Femur (tissue), 1 donor: ENCODE results near the gene DNTTIP2.
"Not testable (repeated sequence)": the region's sequence is repeated elsewhere in the genome, so short reads cannot be mapped to it uniquely, and the experiment has no call there.

ENCODE experiments used
- DNase-seq: peaks from one replicate; pipeline ENCODE4 v3.0.0-alpha.2; 2017

Gene DNTTIP2

DNA sequence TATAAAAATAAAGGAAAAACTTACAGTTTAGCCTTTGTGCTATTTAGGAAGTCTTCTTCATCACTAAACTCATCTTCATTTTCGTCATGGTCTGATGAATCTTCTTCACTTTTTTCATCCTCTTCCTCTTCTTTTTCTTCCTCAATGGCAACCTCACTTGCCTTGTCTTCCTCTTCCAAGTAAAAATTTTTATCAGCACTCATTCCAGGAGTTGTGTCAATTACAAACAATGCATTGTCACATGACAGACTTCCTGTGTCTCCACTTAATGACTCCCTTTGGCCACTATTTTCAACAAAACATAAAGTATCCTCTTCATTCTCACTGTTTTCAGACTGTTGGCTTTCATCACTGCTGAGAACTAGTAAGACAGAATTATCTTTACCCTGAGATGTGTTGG lies 2.8 kb downstream of the DNTTIP2 start:
- DNase-seq, result no peak

DNA sequence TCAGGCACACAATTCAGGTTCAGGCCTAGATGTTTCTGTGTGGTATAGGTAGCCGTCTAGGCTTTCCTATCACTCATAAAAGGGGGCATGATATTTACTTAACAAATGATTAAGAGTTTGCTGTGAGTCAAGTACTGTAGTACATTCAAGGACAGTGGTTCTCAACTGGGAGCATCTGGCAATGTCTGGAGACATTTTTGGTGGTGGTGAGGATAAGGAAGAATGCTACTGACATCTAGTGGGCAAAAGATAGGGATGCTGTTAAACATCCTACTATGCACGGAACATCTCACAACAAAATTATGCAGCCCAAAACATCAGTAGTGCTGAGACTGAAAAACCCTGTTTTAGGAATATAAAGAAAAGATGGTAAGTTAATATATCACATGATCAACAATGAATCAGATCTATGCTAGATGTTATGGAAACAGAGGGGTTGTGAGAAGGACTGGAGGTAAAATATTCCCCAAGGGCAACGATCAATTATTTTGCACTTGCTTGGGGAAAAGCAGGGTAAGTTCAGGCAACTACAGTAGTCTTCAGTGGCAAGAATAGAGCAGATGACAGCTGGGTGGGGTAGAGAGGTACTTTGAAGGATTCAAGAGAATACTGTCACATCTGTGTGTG lies 4.9 kb downstream of the DNTTIP2 start:
- no peak for DNase-seq

DNA sequence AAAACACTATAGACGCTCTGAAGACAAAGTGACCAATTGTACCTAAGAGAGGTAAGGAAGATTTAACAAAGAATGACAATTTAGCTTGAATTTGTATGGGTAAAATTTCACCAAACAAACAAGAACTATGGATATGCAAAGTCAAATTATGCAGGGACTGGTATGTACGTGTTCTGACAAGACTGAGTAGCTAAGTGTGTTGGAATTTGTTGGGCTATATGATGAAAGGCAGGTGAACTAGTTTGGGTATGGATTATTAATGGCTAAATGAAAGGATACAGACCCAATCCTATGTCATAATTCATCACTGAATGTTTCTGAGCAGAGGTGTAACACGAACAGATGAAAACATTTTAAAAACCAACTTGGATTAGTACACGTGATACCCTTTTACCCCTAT lies 7.6 kb downstream of the DNTTIP2 start:
- DNase-seq, result no peak

DNA sequence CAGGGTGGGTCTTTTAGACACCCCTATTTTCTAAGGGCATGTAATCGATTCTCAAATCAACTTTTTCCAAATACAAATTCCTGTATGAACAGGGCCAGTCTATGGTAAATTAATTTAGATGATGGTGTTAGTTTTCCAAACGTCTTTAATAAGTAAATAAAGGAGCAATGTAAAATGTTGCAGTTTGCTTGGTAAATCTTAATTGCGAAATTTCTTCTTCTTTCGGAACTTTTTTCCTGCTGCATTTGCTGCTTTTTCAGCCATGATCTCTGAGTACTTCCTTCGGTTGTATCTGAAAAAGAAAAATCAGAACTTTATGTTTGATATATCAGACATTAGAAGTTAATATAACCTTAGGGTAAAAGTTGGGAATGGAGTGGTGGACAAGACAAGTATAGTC lies 9.4 kb downstream of the DNTTIP2 start:
- no peak for DNase-seq

DNA sequence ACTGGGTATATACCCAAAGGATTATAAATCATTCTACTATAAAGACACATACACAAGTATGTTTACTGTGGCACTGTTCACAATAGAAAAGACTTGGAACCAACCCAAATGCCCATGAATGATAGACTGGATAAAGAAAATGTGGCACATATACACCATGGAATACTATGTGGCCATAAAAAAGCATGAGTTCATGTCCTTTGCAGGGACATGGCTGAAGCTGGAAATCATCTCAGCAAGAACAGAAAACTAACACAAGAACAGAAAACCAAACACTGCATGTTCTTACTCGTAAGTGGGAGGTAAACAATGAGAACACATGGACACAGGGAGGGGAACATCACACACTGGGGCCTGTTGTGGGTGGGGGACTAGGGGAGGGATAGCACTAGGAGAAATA lies 10.5 kb downstream of the DNTTIP2 start:
- not testable (repeated sequence) for DNase-seq

DNA sequence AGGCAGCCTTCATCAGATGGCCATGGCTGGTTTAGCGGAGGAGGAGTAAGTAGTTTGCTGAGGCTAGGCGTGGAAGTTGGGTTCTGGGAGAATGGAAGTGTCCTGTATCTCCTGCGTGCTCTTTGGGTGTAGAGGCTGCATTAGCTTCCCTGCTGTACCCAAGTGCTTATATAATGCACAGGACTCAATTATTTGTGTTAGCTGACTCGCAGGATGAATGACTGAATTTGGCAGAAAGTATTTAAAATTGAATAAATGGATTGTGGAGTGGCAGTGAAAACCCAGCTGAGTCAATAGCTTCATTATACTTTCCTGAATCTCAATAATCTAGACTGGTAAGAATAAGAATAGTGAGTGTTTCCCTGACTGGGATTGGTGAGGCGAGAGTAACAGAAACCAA lies 13.8 kb downstream of the DNTTIP2 start:
- DNase-seq, result no peak

DNA sequence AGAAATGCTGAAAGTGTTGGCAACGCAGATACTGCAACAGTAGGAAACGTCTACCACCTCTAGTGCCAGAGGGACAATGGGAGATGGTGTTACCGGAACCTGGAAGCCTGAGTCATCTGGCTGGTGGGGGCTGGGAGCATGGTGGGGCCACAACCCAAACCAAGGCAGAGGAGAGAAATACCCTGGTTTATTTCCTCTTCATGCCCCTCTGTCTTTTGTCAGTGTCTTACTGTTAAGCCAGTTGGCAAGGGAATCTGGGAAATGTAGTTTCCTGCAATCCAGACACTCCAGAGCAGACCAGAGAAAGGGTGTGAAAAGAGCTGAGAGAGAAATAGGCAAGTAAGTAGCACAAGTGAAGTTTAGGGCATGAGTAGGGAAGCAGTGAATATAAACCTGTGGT lies 14.8 kb downstream of the DNTTIP2 start:
- DNase-seq, result no peak

DNA sequence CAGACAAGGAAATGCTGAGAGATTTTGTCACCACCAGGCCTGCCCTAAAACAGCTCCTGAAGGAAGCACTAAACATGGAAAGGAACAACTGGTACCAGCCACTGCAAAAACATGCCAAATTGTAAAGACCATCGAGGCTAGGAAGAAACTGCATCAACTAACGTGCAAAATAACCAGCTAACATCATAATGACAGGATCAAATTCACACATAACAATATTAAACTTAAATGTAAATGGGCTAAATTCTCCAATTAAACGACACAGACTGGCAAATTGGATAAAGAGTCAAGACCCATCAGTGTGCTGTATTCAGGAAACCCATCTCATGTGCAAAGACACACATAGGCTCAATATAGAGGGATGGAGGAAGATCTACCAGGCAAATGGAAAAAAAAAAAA lies 21.4 kb downstream of the DNTTIP2 start:
- DNase-seq, result not testable (repeated sequence)

DNA sequence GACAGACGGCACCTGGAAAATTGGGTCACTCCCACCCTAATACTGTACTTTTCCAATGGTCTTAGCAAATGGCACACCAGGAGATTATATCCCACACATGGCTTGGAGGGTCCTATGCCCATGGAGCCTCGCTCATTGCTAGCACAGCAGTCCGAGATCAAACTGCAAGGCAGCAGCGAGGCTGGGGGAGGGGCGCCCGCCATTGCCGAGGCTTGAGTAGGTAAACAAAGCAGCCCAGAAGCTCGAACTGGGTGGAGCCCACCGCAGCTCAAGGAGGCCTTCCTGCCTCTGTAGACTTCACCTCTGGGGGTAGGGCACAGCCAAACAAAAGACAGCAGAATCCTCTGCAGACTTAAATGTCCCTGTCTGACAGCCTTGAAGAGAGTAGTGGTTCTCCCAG lies 23.0 kb downstream of the DNTTIP2 start:
- DNase-seq, result not testable (repeated sequence)

DNA sequence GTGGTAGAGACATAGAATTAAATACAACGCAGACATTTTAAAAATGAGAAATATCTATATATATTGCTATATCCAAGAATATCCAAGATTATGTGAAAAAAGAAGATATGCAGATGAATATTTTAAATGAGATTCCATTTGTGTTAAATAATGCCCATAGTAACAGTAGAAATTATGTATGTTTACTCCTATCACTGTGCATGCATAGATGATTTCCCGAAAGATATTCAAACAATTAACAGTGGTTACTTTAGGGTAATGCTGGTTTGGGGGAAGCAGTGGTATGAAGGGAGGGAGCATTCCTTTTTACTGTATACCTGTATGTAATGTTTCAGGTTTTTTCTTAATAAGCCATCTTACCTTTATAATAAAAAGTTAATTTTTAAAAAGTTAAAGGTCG lies 25.1 kb downstream of the DNTTIP2 start:
- no peak for DNase-seq

DNA sequence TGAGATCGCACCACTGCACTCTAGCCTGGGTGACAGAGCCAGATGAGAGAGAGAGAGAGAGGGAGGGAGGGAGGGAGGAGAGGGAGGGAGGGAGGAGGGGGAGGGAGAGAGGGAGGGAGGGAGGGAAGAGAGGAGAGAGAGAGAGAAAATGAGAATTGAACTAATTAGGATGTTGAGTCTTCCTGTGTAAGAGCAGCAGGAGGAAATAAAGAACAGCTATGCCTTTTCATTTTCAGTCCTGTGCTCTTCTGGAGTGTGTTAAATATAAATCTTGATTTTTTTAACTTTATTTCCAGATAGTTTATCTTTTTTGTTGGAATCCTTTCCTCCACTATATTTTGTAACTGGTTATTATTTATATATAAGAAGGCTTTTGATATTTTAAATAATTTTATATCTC lies 27.1 kb downstream of the DNTTIP2 start:
- DNase-seq, result no peak

DNA sequence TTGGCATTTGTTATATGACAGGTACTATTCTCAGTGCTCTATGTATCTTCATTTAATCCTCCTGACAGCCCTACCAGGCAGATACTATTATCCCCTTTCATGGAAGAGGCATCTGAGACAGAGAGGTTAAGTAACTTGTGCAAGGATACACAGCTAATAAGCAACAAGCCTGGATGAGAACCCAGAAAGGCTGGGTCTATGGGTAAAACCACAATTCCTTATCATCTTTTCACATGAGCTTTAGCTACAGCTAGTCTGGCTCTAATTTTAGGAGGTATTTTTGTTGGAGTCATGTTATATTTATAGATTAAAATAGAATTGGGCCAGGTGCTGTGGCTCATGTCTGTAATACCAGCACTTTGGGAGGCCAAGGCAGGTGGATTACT lies 27.7 kb downstream of the DNTTIP2 start:
- DNase-seq, result no peak

DNA sequence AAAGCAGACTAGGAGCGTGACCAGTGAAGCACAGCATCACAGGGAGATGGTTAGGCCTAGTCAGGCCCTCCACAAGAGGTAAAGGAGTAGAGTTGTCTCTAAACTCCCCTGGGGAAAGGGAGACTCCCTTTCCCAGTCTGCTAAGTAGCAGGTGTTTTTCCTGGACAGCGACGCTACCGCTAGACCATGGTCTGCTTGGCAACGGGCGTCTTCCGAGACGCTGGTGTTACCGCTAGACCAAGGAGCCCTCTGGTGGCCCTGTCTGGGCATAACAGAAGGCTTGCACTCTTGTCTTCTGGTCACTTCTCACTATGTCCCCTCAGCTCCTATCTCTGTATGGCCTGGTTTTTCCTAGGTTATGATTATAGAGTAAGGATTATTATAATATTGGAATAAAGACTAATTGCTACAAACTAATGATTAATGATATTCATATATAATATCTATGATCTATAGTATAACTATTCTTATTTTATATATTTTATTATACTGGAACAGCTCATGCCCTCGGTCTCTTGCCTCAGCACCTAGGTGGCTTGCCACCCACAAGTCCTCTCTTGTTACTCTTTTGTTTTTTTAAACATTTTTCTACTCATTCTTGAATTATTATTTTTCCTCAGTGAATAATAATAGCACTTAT lies 28.2 kb downstream of the DNTTIP2 start:
- DNase-seq, result peak; percentile 40

DNA sequence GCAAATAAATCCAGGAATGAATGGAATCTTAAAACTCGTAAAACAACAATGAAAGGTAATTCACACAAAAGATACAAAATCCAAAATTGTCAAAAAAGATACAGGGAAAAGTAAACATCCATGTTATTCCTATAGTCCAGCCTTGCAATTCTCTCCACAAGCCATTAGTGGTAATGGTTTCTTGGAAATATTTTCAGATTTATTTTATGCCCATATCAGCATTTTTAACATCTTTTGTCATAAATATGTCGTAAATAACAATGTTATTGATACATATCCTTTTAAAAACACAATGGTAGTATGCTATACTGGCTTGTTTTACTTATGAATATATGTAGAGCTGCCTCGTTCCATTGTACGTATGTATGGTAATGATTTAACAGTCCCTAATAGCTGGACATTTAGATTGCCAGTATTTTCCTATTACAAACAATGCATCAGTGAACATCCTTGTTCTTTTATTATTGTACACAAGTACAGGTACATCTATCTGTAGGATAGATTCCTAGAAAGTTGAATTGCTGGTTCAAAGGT lies 30.6 kb downstream of the DNTTIP2 start:
- no peak for DNase-seq

DNA sequence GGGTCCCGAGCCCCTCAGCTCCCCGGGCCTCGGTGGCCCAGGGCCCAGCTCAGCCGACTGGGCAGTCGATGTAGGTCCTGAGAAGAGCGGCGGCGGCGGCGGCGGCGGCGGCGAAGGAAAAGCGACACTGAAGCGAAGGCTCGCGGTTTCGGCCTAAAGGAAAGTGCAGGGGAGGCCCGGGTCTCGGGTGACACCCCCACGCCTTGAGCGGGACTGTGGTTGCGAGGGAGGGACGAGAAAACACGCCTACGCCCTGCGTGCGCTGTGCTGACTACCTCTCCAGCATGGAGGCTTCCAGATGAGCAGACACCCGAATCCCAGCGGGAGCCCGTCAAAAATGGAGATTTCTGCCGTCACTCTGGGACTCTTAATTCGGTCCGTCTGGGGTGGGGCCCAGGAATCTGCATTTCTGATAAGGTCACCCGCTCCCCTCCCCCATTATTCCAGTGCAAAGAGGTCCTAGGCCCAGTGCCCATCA lies 31.2 kb downstream of the DNTTIP2 start:
- DNase-seq, result peak; percentile 80

DNA sequence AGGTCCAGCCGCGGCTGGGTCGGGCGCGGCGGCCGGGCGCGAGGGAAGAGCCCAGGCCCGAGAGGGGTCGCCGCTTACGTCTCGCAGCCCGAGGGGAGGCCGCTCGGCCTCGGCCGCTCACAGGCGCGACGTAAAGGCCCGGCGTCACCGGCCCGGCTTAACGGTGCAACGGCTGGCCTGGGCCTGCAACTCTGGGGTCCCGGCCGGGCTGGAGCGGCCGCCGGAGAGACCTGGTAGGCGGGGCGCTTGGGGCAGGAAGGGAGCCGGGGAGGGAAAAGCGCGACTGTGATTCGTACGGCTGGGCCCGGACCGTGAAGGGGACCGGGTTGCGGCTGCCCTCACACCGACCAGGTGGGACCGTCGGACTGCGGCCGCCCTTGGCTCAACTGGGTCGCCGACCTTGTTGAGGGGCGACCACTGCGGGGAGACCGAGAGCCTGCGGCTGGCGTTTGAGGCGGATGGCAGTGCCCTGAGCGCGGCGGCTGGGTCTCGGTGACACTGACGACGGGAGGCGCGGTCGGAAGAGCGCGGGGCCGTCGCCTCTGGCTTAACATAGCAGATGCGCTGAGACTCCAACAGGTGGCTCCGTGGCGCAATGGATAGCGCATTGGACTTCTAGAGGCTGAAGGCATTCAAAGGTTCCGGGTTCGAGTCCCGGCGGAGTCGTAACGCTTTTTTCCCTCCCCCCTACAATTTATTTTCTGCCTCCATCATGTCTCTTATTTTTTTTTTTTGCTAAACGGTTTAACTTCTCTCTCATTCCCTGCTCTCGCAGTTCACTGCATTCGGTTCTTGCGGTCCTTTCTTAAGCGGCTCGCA lies 31.8 kb downstream of the DNTTIP2 start:
- DNase-seq, result peak; percentile 94

DNA sequence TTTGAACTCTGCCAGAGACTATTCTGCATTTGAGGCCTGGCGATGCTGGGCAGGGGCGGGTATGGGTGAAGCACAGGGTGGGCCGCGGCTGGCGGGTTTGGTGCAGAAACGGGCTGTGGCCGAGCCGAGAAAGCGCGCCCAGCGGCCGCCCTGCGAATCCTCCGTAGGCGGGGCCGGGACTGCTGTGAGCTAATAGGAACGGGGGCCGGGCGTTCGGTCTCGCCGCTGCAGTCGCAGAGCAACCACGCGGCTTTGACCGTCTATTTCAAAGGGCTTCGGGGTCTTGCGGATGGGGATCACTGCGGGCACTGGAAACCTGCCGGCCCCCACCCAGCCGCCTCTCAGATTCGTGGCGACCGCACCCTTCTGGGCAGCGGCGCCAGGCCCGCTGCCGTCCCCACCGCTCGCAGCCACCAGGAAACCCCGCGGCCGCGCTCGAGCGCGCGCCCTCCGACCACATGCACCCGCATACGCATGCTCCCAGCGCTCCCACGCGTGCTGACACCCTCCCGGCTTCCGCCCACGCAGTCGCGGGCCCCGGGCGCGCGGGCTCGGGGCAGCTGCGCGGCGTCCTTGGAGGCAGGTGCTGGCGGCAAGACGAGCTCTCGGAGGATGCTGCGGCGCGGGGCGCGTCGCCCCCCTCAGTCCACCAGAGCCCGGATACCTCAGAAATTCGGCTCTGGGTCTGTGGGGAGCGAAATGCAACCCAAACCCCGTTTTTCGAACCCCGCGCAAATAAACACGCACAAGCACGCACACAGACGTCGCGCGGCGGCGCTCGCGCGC lies 32.6 kb downstream of the DNTTIP2 start:
- peak; percentile 94 for DNase-seq

DNA sequence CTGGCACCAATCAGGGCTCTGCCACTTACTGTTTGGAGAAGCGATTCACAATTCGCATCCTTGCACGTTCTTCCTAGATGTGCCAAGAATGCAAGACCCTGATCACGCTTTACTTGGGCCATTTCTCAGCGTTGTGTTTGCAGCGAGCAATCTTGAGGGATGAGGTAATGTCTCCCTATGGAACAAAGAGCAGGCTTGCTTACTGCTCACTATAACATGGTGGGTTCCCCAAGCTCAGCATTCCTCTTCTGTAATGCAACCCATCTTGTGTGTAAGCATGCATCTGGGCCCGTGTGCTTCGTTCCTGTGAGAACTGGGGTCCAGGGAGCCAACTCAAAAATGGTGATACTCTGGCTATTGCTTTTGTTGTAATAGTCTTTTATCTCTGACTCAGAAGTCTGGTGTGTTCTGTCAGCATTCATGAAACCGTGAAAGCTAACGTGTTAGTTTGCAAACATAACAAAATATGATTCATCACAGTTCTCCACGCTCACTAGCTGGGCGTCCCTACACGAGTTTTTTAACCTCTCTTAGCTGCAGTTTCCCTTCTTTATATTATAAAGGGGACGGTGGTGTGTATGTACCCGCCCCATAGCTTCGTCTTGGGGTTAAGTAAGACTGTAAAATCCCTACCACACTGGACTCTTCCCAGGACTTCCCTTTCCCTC lies 33.3 kb downstream of the DNTTIP2 start:
- DNase-seq, result peak; percentile 58

DNA sequence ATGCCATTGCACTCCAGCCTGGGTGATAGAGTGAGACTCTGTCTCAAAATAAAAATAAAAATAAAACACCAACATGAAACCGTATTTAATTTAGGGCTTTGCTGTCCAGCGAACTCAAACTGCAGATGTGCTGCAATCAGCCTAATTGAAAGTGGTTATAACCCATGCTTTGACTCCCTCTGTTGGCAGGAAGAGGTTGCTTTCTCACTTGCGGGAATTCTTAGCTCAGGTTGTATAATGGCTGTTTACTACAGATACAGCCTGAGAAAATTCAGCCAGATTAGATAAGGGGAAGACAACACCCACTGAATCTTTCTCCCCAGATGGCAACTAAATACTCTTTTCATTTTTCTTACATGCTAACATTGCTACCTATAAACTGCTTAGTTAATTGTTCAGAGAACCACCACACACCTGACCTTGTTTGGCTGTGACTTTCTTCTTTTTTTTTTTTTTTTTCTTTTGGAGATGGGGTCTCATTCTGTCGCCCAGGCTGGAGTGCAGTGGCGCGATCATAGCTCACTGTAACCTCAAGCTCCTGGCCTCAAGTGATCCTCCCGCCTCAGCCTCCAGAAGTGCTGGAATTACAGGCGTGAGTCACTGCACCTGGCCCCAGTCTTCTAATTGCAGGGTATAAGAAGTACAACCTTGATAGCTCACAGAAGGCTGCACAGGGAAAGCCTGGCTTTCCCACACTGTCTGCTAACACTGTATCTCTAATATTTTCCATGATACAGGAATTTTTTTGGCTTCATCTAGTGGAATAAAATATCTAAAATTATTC lies 34.6 kb downstream of the DNTTIP2 start:
- peak; percentile 55 for DNase-seq

DNA sequence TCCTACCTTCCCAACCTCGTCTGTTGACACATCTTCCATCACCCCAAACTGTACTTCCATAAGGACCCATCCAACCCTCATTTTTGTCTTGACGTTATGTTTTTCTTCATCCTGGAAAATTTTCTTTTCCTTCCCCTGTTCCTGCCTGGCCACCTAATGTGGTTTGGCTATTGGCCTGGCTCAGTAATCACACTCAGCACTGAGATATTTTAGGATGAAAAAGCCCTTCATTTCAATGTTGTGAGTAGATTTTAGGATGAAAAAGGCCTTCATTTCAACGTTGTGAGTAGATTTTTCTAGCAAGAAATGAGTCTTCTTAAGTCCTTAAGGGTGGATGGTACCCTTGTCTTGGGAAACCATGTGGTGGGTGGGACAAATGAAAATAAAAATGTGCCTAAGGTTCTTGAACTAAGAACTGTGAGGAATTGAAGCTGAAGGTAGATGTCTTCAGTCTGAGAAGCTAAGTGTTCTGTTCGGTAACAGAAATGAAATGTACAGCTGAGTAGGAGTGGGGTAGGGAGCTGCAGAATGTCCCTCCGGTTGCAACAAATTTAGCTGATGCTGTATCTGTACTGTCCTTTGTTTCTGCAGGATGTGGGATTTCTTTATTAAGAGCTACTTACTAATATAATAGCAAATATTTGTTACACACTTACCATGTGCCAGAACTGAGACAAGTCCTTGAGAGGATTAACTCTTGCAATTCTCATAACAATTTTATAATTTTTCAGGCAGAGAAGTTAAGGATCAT lies 36.1 kb downstream of the DNTTIP2 start:
- no peak for DNase-seq

DNA sequence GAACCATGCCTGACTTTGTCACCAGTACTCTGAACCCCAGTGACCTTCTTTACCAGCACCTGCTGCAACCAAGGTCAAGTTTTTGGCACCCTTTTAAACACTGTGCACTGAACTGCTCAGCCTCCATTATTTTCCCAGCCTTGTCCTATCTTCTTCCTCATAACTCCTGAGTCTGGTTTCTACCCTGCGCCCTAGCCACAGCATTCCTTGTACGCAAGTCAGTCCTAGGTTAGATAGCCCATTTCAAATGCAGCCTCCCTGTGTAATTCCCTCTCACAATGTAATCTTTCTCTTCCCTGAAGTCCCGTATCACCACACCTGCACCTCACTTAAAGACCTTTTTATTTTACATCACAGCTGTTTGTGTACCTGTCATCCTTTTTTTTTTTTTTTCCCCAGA lies 37.2 kb downstream of the DNTTIP2 start:
- DNase-seq, result no peak
